Keratinocyte (primary cell): ENCODE measurements around the gene DYNLRB2. TPM values are rescaled to one million over a fixed set of nuclear protein-coding genes. Genes with fewer than 3 reads are reported as not detected.

Source experiments
- DNase-seq: peaks from one replicate; pipeline ENCODE4 v3.0.0-alpha.2; 2011; ENCODE audit warnings: low read depth, missing footprints, low spot score
- FAIRE-seq: peaks from 2 replicates; lab custom pipeline; 2011; peaks lifted over from hg19 to GRCh38; lab: Jason Lieb, UNC
- H2AFZ ChIP-seq: 2 replicates; pipeline ENCODE4 v1.6.0; 2012; ENCODE audit warnings: low read length, control low read depth, inconsistent platforms; ENCODE audit not compliant: control insufficient read depth
- H3K27ac ChIP-seq: 2 replicates; pipeline ENCODE4 v1.5.1; 2011; ENCODE audit warnings: low read length; ENCODE audit not compliant: control insufficient read depth, insufficient read depth
- H3K27me3 ChIP-seq: 3 replicates; pipeline ENCODE4 v1.6.0; 2011; ENCODE audit warnings: low read length; ENCODE audit not compliant: control insufficient read depth, insufficient read depth; ENCODE audit errors: extremely low read depth
- H3K36me3 ChIP-seq, 2 experiments: 2 replicates in 1 of 2; 3 replicates in 1 of 2; pipeline ENCODE4 v1.5.1; 2011; ENCODE audit warnings: low read length in 2 of 2, mild to moderate bottlenecking in 1 of 2; ENCODE audit not compliant: control insufficient read depth in 2 of 2, insufficient read depth in 2 of 2; ENCODE audit errors: extremely low read depth in 1 of 2
- H3K4me1 ChIP-seq: 3 replicates; pipeline ENCODE4 v1.5.1; 2011; ENCODE audit warnings: low read length; ENCODE audit not compliant: control insufficient read depth, insufficient read depth; ENCODE audit errors: extremely low read depth
- H3K4me2 ChIP-seq: 3 replicates; pipeline ENCODE4 v1.6.0; 2011; ENCODE audit warnings: low read depth, low read length; ENCODE audit not compliant: control insufficient read depth, insufficient read depth; ENCODE audit errors: extremely low read depth
- H3K4me3 ChIP-seq, 3 experiments: fragments of 200-600 bp in 1 of 3; sonication (generic) in 1 of 3; 2 replicates in 2 of 3; 3 replicates in 1 of 3; pipeline ENCODE4 v1.5.1; 2011 to 2016; ENCODE audit warnings: low read length in 3 of 3, mild to moderate bottlenecking in 3 of 3, control low read depth in 2 of 3, inconsistent platforms in 1 of 3, low read depth in 1 of 3, mixed read lengths in 1 of 3, mixed run types in 1 of 3, moderate library complexity in 1 of 3; ENCODE audit not compliant: control insufficient read depth in 2 of 3, insufficient read depth in 2 of 3; ENCODE audit errors: extremely low read depth in 1 of 3
- H3K79me2 ChIP-seq: 2 replicates; pipeline ENCODE4 v1.6.0; 2012; ENCODE audit warnings: low read length; ENCODE audit not compliant: control insufficient read depth, insufficient read depth
- H3K9ac ChIP-seq: 3 replicates; pipeline ENCODE4 v1.6.0; 2011; ENCODE audit warnings: low read length; ENCODE audit not compliant: control insufficient read depth, insufficient read depth; ENCODE audit errors: extremely low read depth
- H3K9me1 ChIP-seq: 3 replicates; pipeline ENCODE4 v1.6.0; 2011; ENCODE audit warnings: low read length; ENCODE audit not compliant: control insufficient read depth, insufficient read depth; ENCODE audit errors: extremely low read depth
- H3K9me3 ChIP-seq: 2 replicates; pipeline ENCODE4 v1.5.1; 2012; ENCODE audit warnings: low read depth, low read length; ENCODE audit not compliant: control insufficient read depth
- H4K20me1 ChIP-seq: 3 replicates; pipeline ENCODE4 v1.6.0; 2011; ENCODE audit warnings: low read length; ENCODE audit not compliant: control insufficient read depth, insufficient read depth; ENCODE audit errors: extremely low read depth
- EZH2 ChIP-seq: IDR thresholded peaks from one replicate; pipeline ENCODE4 v1.6.1; 2012; ENCODE audit warnings: inconsistent platforms, mild to moderate bottlenecking, low read length, moderate library complexity
- dilution Hi-C: fragments of 300-500 bp; cut with MboI; formaldehyde crosslinking; loops from one replicate; pipeline ENCODE4 v1.7.0; 2020; ENCODE audit warnings: low sequenced_read_pairs; ENCODE audit not compliant: extremely low pct_ligation_motif_present
- polyA plus RNA-seq, 5 experiments: library from polyadenylated mRNA; depleted of rRNA in 3 of 5; stranded (reverse) in 3 of 5; stranded (forward) in 1 of 5; unstranded in 1 of 5; fragments of >200 nt; gene quantifications; 1 replicate in 1 of 5; 2 replicates in 3 of 5; 3 replicates in 1 of 5; pipeline versions ENCODE4 v1.2.1 to v1.2.3, GENCODE V29; 2011 to 2012; ENCODE audit warnings: missing spikeins in 2 of 5, low read depth in 1 of 5, low replicate concordance in 1 of 5
- TF ChIP-seq, protein P1 (sequence below), 3 experiments: IDR thresholded peaks in 1 of 3; conservative IDR thresholded peaks in 1 of 3; optimal IDR thresholded peaks in 1 of 3; 2 replicates in 2 of 3; 3 replicates in 1 of 3; pipeline versions ENCODE3 to v1.5.1; 2011; ENCODE audit warnings: low read length in 3 of 3, mild to moderate bottlenecking in 3 of 3, moderate library complexity in 2 of 3, control low read depth in 1 of 3, inconsistent platforms in 1 of 3; ENCODE audit not compliant: insufficient read depth in 2 of 3; ENCODE audit errors: extremely low read depth in 1 of 3

DYNLRB2 gene
- polyA plus RNA-seq, 1 donor (not counting 4 experiments of a cell fraction or from before 2014, with no cell fraction given) = 0.51 TPM

DNA sequence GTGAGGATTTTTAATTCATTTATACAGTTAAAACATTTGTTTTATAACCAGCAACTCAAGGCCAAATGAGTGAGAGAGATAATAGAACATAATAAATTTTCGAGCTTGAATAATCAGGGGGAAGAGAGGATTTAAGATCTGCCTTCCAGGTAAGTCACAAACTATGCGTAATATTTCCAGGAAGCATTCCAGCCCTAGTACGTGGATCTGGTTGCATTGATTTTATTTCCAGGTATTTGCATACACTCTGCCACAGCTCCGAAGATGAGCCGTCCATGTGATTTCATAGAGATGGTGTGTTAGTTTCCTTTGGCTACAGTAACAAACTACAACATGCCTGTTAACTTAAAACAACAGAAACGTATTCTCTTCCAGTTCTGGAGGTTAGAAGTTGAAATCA is 3.5 kb downstream of the DYNLRB2 start:
- Histone ChIP-seq H3K4me1 (peaks cover 16% of the 10 kb centered on the region), H3K79me2 (no peaks in the 10 kb centered on the region), H3K9ac (no peak overlapping the region), H3K9me3 (no peaks in the 10 kb centered on the region), H3K27me3 (no peaks in the 10 kb centered on the region), H3K4me2 (peak overlapping the region; percentile 54), H3K4me3 (no peak overlapping the region), H4K20me1 (no peaks in the 10 kb centered on the region), H2AFZ (peak overlapping the region; percentile 87), H3K36me3 (no peaks in the 10 kb centered on the region), H3K9me1 (no peaks in the 10 kb centered on the region), H3K27ac (peak overlapping the region; percentile 19)
- TF ChIP-seq EZH2 = no peak
- TF ChIP-seq, protein P1, sequence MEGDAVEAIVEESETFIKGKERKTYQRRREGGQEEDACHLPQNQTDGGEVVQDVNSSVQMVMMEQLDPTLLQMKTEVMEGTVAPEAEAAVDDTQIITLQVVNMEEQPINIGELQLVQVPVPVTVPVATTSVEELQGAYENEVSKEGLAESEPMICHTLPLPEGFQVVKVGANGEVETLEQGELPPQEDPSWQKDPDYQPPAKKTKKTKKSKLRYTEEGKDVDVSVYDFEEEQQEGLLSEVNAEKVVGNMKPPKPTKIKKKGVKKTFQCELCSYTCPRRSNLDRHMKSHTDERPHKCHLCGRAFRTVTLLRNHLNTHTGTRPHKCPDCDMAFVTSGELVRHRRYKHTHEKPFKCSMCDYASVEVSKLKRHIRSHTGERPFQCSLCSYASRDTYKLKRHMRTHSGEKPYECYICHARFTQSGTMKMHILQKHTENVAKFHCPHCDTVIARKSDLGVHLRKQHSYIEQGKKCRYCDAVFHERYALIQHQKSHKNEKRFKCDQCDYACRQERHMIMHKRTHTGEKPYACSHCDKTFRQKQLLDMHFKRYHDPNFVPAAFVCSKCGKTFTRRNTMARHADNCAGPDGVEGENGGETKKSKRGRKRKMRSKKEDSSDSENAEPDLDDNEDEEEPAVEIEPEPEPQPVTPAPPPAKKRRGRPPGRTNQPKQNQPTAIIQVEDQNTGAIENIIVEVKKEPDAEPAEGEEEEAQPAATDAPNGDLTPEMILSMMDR (optimal IDR thresholded peaks at IDR 0.05 in 1 of 3, IDR thresholded peaks at IDR 0.05 in 1 of 3, conservative IDR thresholded peaks at IDR 0.05 in 1 of 3; ENCODE audit: extremely low read depth in 1 of 3, insufficient read depth in 2 of 3, low read length in 3 of 3) = no peak
- FAIRE-seq (peak; percentile 68), DNase-seq (no peak)
- dilution Hi-C loops = no loop called here

DNA sequence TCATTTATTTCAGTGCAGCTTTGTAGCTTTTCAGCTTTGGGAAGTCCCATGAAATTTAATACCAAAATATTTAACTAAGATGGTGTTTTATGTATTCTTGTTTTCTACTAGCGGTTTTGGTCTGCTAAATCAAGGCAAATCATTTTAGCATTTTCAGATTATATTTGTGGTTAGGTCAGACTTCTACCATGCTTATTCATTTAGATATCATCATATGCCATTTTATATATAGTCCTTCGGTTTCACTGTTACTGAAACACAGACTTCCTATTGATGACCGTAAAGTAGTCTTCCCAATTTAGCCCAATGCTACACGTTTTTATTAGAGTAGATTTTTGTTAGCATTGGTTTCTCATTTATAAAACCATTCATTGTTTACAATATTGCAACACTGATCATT is 5.5 kb downstream of the DYNLRB2 start:
- Histone ChIP-seq H3K36me3 (no peaks in the 10 kb centered on the region), H3K79me2 (no peaks in the 10 kb centered on the region), H3K9me3 (no peaks in the 10 kb centered on the region), H3K4me2 (no peak overlapping the region), H3K4me1 (peaks cover 13% of the 10 kb centered on the region), H3K27me3 (no peaks in the 10 kb centered on the region), H3K9ac (no peak overlapping the region), H3K9me1 (no peaks in the 10 kb centered on the region), H2AFZ (no peak overlapping the region), H3K4me3 (no peak overlapping the region), H3K27ac (no peak overlapping the region), H4K20me1 (no peaks in the 10 kb centered on the region)
- DNase-seq = no peak
- no peak for TF ChIP-seq EZH2
- TF ChIP-seq, protein P1 (optimal IDR thresholded peaks at IDR 0.05 in 1 of 3, IDR thresholded peaks at IDR 0.05 in 1 of 3, conservative IDR thresholded peaks at IDR 0.05 in 1 of 3; ENCODE audit: extremely low read depth in 1 of 3, insufficient read depth in 2 of 3, low read length in 3 of 3) = no peak
- FAIRE-seq = no peak
- dilution Hi-C loops = no loop called here
